GM12801 (cell line): ENCODE results near the gene AP3M1.

ENCODE experiments used
- CTCF ChIP-seq: IDR thresholded peaks from one replicate; pipeline ENCODE4 v1.5.1; 2011; ENCODE audit warnings: control low read depth; ENCODE audit not compliant: insufficient read length; ENCODE audit errors: extremely low read depth

The AP3M1 gene

GRCh38 chr10:74096777-74097176 is 53.9 kb downstream of the AP3M1 start:
- TF ChIP-seq CTCF = no peak

DNA sequence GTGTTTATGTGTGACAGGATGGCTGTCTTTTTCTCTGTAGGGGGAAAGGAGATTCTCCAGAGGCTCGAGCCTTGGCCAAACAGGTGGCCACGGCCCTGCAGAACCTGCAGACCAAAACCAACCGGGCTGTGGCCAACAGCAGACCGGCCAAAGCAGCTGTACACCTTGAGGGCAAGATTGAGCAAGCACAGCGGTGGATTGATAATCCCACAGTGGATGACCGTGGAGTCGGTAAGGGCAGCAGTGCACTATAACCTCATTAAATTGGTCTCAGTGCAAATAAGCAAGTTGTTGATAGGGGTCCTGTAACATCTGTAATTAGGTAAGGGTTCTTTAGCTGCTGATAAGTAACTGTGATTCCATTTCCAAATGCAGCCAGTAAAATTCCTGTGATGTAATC is 56.4 kb downstream of the AP3M1 start:
- no peak for TF ChIP-seq CTCF

- TF ChIP-seq CTCF = no peak
Observed at GRCh38 chr10:74093530-74094164, 57.0 kb downstream of the AP3M1 start.

DNA sequence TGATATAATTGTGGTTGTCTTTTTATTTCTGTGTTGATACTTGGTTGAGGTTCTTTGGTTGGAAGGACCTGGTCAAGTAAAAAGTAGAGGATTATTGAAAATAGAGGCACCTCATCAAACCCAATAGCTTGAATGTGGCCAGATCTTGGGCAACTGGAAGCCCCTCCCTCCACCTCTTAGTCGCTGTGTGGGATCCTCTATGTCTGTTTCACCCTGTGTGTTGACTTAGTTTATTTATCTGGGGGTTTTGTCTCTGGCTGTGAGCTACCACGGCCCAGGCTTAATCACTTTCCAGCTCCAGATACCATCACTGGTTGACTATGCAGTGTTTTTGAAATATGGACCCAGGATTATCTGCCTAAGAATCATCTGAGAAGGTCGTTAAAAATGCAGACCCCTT is 58.3 kb downstream of the AP3M1 start:
- no peak for TF ChIP-seq CTCF

GRCh38 chr10:74088722-74089121 is 61.9 kb downstream of the AP3M1 start:
- TF ChIP-seq CTCF = no peak

DNA sequence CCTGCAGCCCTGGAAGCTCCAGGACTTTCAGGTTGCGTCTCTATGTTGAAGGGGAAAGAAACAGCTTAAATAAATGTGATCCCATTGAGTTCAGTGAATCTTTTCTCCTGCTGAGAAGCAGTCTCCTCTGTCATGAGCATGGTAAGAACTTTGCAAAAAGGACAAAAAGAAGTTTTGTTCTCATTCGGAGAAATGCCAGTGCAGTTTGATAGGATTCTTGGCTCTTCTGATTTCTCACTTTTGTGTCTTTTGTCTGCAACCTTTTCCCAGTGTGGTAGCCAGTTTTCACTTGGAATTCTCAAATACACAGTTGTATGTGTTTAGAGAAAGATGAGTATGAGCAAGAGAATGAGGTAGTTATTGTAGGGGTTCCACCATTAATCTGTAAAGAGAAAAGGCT is 64.3 kb downstream of the AP3M1 start:
- TF ChIP-seq CTCF = no peak

- TF ChIP-seq CTCF = no peak
Observed at GRCh38 chr10:74084955-74085354, 65.7 kb downstream of the AP3M1 start.

GRCh38 chr10:74083304-74083703 is 67.3 kb downstream of the AP3M1 start:
- no peak for TF ChIP-seq CTCF
